Muscle of leg (tissue), 11 donors: ENCODE data around the gene NKAIN2. TPM values are rescaled to one million over a fixed set of nuclear protein-coding genes. Genes with fewer than 3 reads are reported as not detected.
A peak's percentile ranks its signal among the peaks of the same experiment; 100 is the strongest.

Experiments
- DNase-seq: peaks from one replicate; pipeline ENCODE4 v3.0.0; 2013
- H3K27ac ChIP-seq: one replicate; pipeline ENCODE4 v1.5.1; 2013; ENCODE audit warnings: mild to moderate bottlenecking, low read length, control low read depth
- H3K27me3 ChIP-seq: one replicate; pipeline ENCODE4 v1.6.1; 2013; ENCODE audit warnings: low read length; ENCODE audit not compliant: control insufficient read depth, insufficient read depth
- H3K36me3 ChIP-seq: one replicate; pipeline ENCODE4 v1.6.1; 2013; ENCODE audit warnings: low read length; ENCODE audit not compliant: control insufficient read depth, insufficient read depth
- H3K4me1 ChIP-seq: one replicate; pipeline ENCODE4 v1.6.1; 2013; ENCODE audit warnings: low read length; ENCODE audit not compliant: control insufficient read depth, insufficient read depth
- H3K4me3 ChIP-seq: one replicate; pipeline ENCODE4 v1.5.1; 2013; ENCODE audit warnings: low read length, control low read depth
- H3K9me3 ChIP-seq: replicated peaks from 2 replicates; pipeline ENCODE4 v1.6.1; 2013; ENCODE audit warnings: low read depth, low read length; ENCODE audit not compliant: control insufficient read depth
- WGBS: methylation state at CpG from one replicate; pipeline ENCODE4 v1.1.5; 2013; ENCODE audit warnings: missing lambda C conversion rate; ENCODE audit not compliant: insufficient coverage; 5-methylcytosine and 5-hydroxymethylcytosine counted together
- polyA plus RNA-seq, 8 donors: library from polyadenylated mRNA; unstranded; fragments of 120-200 nt; gene quantifications; one replicate each; pipeline versions ENCODE4 v1.2.1 to v1.2.3, GENCODE V29; 2013; ENCODE audit warnings: inconsistent platforms in 1 of 8, low replicate concordance in 1 of 8; ENCODE audit not compliant: insufficient read length in 8 of 8, insufficient read depth in 1 of 8
- total RNA-seq: library from RNA; stranded (reverse); fragments of 120-200 nt; gene quantifications from one replicate; pipeline ENCODE4 v1.2.4, GENCODE V29; 2013

NKAIN2 gene
- total and polyA plus RNA-seq, 9 donors = 2.5 to 10.1 (median 7.9) TPM

- Histone ChIP-seq H3K4me1 (no peaks in the 10 kb centered on the region), H3K27ac (no peak overlapping the region), H3K27me3 (no peaks in the 10 kb centered on the region), H3K36me3 (no peaks in the 10 kb centered on the region), H3K9me3 (no peaks in the 10 kb centered on the region), H3K4me3 (no peak overlapping the region)
- WGBS = no CpG with 5 or more reads among the region's 3 CpGs
- DNase-seq = no peak
Measured at GRCh38 chr6:124604719-124605118, 801.1 kb downstream of the NKAIN2 start.

- Histone ChIP-seq H3K4me1 (no peaks in the 10 kb centered on the region), H3K4me3 (no peak overlapping the region), H3K27ac (no peak overlapping the region), H3K36me3 (no peaks in the 10 kb centered on the region), H3K9me3 (no peaks in the 10 kb centered on the region), H3K27me3 (no peaks in the 10 kb centered on the region)
- no peak for DNase-seq
Measured at GRCh38 chr6:124607119-124607627, 803.5 kb downstream of the NKAIN2 start.

- no peak for DNase-seq
- H3K4me3 ChIP-seq = no peak overlapping the region
- no peaks in the 10 kb centered on the region for H3K36me3 ChIP-seq
- 25% methylated on average over 1 of the region's 2 CpGs for WGBS
- H3K9me3 ChIP-seq = no peaks in the 10 kb centered on the region
- no peak overlapping the region for H3K27ac ChIP-seq
- no peaks in the 10 kb centered on the region for H3K27me3 ChIP-seq
- no peaks in the 10 kb centered on the region for H3K4me1 ChIP-seq
Measured at GRCh38 chr6:124613031-124613430, 809.4 kb downstream of the NKAIN2 start.

GRCh38 chr6:124622351-124622750, 818.7 kb downstream of the NKAIN2 start:
- no peak for DNase-seq

GRCh38 chr6:124633655-124634054, 830.0 kb downstream of the NKAIN2 start:
- no peak overlapping the region for H3K4me3 ChIP-seq
- H3K9me3 ChIP-seq = no peaks in the 10 kb centered on the region
- no peak overlapping the region for H3K27ac ChIP-seq
- 83% methylated on average over 2 of the region's 3 CpGs for WGBS
- DNase-seq = no peak
- no peaks in the 10 kb centered on the region for H3K36me3 ChIP-seq
- no peaks in the 10 kb centered on the region for H3K27me3 ChIP-seq
- no peaks in the 10 kb centered on the region for H3K4me1 ChIP-seq

More at GRCh38 chr6:124622351-124622750, 818.7 kb downstream of the NKAIN2 start:
- Histone ChIP-seq H3K4me3 (no peak overlapping the region), H3K27ac (no peak overlapping the region), H3K4me1 (no peaks in the 10 kb centered on the region), H3K27me3 (no peaks in the 10 kb centered on the region), H3K36me3 (no peaks in the 10 kb centered on the region), H3K9me3 (no peaks in the 10 kb centered on the region)
- WGBS = 56% methylated on average over 2 of the region's 5 CpGs

- Histone ChIP-seq H3K4me1 (no peaks in the 10 kb centered on the region), H3K4me3 (no peak overlapping the region), H3K27me3 (no peaks in the 10 kb centered on the region), H3K27ac (no peak overlapping the region), H3K9me3 (no peaks in the 10 kb centered on the region), H3K36me3 (no peaks in the 10 kb centered on the region)
- DNase-seq = no peak
- WGBS = 100% methylated on average over 1 of the region's 4 CpGs
Measured at GRCh38 chr6:124640432-124640831, 836.8 kb downstream of the NKAIN2 start.

- Histone ChIP-seq H3K4me1 (peaks cover under 1% of the 10 kb centered on the region), H3K27me3 (no peaks in the 10 kb centered on the region), H3K9me3 (no peaks in the 10 kb centered on the region), H3K36me3 (no peaks in the 10 kb centered on the region), H3K4me3 (no peak overlapping the region), H3K27ac (no peak overlapping the region)
- WGBS = no CpG with 5 or more reads among the region's 1 CpG
- no peak for DNase-seq
Measured at GRCh38 chr6:124655866-124656265, 852.2 kb downstream of the NKAIN2 start.

GRCh38 chr6:124658053-124658452, 854.4 kb downstream of the NKAIN2 start:
- Histone ChIP-seq H3K27me3 (no peaks in the 10 kb centered on the region), H3K36me3 (no peaks in the 10 kb centered on the region), H3K27ac (no peak overlapping the region), H3K9me3 (no peaks in the 10 kb centered on the region), H3K4me3 (no peak overlapping the region), H3K4me1 (peaks cover 3% of the 10 kb centered on the region)
- no peak for DNase-seq
- WGBS = 88% methylated on average over 4 of the region's 8 CpGs

- H3K4me1 ChIP-seq = peaks cover 3% of the 10 kb centered on the region
- H3K27me3 ChIP-seq = no peaks in the 10 kb centered on the region
- no peaks in the 10 kb centered on the region for H3K36me3 ChIP-seq
- H3K27ac ChIP-seq = no peak overlapping the region
- WGBS = no CpG with 5 or more reads among the region's 1 CpG
- DNase-seq = no peak
- no peak overlapping the region for H3K4me3 ChIP-seq
- no peaks in the 10 kb centered on the region for H3K9me3 ChIP-seq
Measured at GRCh38 chr6:124659427-124659826, 855.8 kb downstream of the NKAIN2 start.

- no CpG with 5 or more reads among the region's 2 CpGs for WGBS
- no peak for DNase-seq
- no peaks in the 10 kb centered on the region for H3K27me3 ChIP-seq
Measured at GRCh38 chr6:124660185-124660584, 856.5 kb downstream of the NKAIN2 start.

GRCh38 chr6:124661097-124661661, 857.5 kb downstream of the NKAIN2 start:
- DNase-seq = peak; percentile 20

More at GRCh38 chr6:124660185-124660584, 856.5 kb downstream of the NKAIN2 start:
- Histone ChIP-seq H3K27ac (no peak overlapping the region), H3K9me3 (no peaks in the 10 kb centered on the region), H3K36me3 (no peaks in the 10 kb centered on the region), H3K4me1 (peaks cover 3% of the 10 kb centered on the region), H3K4me3 (no peak overlapping the region)

More at GRCh38 chr6:124661097-124661661, 857.5 kb downstream of the NKAIN2 start:
- no peak overlapping the region for H3K27ac ChIP-seq
- no peaks in the 10 kb centered on the region for H3K9me3 ChIP-seq
- WGBS = no CpG with 5 or more reads among the region's 5 CpGs
- H3K4me3 ChIP-seq = no peak overlapping the region
- peaks cover 3% of the 10 kb centered on the region for H3K4me1 ChIP-seq
- no peaks in the 10 kb centered on the region for H3K27me3 ChIP-seq
- H3K36me3 ChIP-seq = no peaks in the 10 kb centered on the region
